Measurements from ENCODE around the gene METTL22.

METTL22 gene

DNA sequence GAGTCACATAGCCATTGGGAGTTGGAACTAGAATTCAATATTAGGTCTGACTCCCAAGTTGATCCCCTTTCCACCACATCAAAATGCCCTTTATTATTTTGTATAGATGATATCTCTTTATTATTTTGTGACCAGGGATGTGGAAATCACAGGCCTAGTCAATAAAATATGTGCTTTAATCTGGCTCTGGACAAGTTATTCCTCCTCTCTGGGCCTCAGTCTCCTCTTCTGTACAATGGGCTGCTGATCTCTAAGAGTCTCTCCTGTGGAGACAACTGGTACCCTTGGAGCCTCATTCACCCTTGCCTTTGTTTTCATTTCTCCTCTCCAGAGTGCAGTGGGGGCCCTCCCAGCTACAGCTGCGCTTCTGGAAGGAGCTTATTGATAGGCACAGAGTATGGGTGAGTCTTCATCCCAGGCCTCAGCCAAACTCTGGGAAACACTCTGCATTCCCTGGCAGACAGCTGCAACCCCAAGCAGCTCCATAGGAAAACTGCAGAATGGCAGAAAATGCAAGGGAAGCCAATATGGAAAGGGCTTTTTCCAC, 48.6 kb downstream of the METTL22 start:
- no peak for DNase-seq

DNA sequence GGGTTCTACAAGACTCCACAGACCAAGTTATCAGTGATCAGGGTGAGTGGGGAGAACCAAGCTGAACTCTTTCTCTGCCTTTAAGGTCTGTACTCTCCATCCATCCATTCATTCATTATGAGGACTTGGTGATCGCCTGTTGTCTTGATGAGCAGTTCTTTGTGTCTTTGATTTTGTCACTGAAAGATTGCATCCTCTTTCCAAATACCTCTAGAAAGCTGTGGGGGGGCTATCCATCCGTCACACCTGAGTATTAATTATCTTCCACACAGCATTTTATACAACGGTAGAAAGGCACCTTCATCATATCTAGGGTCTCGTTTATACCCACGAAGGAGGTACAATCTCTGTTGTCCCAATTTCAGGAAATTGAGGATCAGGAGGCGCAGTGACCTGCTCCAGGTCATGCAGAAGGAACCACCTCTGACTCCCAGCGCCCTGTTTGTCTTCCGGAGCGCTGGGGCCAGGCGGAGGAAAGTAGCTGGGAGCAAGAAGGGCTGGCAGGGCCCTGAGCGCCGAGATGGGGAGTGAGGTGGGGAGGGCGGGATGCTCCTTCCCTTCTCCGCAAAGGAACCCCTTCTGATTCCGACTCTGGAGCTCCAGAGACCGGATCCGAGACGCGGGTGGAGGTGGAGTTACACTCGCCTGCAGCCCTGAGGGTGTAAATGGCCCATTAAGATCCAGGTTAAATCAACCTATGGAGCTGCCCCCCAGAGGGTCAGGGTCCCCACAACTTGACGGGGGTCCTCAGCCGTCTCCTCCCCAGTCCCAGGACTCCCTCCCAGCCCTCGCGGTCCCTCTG, 52.3 kb downstream of the METTL22 start:
- peak; percentile 67 for DNase-seq

DNA sequence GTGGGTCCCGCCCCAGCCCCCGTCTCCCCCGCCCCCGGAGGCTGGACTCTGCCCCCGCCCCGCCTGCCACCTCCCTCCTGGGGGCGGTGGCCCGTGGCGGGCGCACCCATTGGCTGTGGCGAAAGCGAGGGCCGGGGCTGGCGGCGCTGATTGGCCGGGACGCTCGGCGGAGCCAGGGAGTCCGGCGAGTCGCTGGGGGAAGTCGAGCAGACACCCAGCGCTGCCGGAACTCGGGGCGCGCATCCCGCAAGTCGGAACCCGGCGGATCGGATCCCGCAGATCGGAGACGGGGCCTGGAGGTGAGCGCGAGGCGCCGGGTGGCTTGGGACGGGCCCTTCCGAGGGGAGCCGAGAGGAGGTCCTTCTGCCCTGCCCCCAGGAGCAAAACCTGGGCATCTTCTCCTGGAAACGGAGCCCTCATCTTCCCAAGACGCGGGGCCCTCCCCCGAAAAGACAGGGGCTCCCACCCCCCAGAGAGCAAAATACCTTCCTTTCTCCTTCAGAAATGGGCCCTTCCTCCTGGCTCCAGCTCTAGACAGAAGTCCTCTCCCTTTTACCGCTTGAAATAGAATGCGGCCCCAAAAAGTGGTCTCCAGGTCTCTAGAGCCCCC, 53.0 kb downstream of the METTL22 start, which contains the start of gene ABAT:
Gene ABAT, plus strand, starts transcription at position 205 of the 610 bp plus-strand sequence. CDS start 61,123 bp downstream, outside the sequence.
- peak; percentile 88 for DNase-seq

DNA sequence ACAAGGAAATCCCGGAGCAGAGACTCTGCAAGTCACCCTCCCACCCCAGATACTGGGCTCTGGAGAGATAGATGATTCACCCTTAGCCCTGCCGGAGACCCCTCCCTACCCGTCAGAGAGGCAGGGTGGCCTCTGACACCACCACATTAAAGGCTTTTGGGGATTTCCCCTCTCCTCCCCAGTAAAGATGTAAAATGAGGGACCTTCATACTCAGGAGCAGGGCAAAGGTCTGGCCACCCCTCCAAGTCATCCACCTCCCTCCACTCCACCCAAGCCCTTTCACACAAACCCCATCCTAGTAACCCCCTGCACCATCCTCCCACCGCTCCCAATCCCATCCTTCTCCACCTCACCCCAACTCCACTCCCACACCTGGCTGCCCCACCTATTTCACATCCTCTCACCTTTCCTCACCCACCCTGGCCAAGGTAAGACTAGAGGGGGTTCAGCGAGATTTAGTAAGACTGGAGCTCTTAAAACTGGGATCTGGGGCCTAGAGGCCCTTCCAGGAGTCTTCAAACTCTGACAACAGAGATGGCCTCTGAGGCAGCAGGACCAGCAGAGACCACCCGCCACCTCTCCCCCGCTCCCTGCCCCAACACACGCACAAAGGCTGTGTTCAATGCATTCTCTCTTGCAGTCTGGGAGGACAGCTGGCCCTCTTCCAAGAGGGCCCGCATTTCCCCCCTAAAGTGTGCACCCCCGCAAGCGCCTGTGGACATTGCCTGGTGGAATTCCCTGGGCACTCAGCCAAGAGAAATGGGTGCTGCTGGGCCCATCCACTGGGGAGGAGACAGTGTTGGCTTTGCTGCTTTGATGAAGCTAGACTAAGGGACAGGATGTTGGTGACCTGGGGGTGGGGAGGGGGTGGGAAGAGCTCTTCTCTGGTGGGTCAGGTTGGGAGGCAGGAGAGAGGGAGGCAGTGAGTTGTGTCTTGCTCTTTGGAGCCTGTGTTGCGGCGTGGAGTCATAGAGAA, 54.0 kb downstream of the METTL22 start:
- DNase-seq: no peak

DNA sequence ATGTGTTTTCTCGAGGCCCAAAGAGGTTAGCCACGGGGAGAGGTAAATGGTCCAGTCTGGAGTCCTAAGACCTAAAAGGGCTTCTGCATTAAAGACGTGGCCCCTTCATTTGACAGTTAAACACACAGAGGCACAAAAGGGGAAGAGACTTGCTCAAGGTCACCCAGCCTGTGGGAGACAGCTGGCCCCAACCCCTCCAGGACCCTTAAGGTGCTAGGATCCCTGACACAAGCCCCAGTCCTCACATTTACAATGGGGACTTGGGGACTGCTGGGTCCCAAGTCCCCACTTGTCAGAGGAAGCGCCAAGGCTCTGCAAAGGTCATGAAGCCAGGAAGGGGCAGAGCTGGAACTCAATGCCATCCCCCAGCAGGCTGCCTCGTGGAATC, 54.7 kb downstream of the METTL22 start:
- DNase-seq: no peak

DNA sequence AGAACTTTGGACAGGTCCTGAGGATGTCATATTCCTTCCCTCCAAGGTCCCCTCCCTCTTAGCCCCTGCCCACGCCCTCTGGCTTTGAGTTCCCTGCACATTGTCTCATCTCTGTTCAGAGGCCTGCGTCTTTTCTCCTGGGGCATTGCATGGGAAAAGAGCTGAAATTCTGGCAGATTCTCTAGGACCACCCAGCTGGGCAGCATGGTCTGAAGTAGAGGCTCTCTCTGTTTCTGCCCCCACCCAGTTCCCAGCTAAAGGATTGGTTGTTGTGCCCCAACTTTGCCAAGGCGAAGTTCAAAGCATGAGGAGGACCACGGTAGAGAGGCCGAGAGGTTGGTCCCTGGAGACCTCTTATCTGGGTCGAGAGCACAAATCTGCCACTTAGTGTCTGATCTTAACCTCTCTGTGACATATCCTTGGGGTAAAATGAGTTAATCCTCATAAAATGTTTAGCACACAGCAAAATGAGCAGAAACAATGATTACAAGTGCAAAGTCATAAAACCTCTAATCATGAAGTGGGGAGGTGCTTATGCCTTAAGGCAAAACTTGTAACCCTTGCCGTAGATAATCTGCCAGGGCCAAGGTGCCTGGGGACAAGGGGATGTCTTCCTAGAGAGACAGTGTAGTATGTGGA, 55.4 kb downstream of the METTL22 start:
- DNase-seq: no peak

DNA sequence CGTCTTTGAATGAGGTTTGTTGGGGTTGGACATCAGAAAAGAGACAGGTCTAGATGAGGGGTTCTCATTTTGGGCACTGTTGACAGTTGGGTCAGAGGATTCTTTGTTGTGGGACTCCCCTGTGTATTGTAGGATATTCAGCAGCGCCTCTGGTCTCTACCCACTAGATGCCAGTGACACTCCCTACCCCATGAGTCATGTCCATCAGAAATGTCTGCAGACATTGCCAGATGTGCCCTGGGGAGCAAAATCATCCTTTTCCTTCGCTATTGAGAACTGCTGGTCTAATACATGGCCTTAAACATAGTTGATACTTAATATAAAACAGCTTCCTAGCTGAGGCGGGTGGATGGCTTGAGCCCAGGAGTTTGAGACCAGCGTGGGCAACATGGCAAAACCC, 56.0 kb downstream of the METTL22 start:
- no peak for DNase-seq

DNA sequence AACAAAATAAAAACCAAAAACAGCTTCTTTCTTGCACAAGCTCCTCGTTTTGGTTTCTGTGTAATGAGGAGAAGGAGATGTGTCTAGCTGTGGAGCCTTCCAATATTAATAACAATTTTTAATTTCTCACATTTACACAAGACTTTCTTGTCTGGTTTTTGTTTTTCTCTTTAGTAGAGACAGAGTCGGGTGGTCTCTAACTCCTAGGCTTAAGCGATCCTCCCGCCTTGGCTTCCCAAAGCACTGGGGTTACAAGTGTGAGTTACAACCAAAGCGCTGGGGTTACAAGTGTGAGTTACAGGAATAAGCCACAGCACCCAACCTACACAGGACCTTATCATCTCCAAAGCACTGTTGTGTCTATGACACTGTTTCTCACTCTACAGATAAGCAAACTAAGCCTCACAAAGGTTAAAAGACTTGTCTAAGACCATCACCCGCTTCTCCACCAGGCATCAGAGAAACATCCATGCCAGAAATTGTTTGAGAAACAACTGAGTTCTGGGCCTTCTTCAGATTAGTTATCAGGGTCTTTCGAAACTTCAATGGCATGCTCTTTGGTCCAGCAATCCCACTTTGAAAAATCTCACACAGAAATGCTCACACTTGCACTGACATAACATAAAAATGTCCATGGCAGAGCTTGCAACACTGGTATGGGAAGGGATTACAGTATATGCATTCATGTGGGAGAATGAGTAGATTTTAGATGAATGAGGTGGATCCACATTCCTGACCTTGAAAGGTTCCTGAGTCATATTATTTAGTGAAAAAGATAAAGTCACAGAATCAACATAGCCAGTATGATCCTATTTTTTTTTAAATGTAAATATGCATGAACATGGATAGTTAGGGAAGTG, 56.8 kb downstream of the METTL22 start:
- DNase-seq: no peak

DNA sequence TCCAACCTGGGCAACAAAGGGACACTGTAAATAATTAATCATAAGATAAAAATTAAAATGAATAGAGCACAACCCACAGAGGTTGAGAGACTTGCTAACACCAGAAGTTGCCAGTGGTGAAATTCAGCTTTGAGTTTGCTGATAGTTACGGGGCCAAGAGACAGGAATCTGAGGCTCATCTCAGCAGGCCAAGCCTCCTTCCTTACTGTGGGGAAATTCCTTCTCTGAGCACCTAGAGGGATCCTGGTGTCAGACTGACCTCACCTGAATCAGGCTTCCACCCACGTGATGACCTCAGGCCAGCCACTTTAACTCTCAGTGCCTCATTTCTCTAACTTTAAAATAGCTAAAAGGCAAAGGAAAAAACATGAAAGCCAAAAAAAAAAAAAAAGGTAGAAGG, 57.7 kb downstream of the METTL22 start:
- DNase-seq: no peak

DNA sequence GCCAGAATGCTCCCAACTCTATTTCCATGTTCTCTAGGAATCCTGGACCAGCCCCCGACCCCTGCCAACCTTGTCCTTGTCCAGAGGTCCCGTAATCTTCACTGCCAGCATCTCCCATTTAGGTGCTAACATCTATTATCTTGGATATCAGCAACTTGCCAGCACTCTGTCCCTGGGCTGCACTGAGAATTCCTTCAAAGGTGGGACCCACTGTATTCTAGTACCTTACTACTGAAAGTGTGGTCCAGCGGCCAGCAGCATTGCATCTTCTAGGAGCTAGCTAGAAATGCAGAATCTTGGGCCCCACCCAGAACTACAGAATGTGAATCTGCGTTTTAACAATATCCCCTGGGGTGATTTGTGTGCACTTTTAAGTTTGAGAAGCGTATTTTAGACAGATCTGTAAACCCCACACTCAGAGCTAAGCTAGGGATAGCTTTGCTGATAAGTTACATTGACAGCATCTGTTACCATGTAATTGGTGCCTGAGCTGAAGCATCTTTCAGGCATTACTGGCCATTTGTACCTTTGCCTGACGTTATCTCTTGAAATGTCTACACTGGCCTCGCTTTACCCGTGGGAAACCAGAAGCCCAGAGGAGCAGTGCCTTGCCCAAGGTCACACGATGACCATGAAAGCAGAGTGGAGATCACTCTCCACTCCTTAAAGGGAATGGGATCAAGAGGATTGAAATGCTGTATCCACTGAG, 61.2 kb downstream of the METTL22 start:
- DNase-seq: no peak

DNA sequence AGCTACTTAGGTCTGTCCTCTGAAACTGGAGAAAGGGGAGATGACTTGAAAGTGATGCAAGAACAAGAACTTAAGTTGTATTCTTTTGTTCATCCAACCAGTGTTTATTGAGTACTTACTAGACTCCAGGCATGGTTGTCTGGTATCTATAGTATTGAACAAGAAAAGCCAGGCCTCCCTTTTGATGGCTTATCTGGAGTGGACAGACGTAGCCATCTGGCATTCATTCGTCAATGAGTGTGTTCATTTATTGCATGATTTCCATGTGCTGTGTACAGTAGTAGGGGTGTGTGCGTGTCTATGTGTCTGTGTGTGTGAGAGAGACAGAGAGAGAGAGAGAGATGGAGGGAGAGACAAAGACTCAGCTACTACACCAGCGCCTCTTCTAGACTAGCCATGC, 62.1 kb downstream of the METTL22 start:
- DNase-seq: no peak

DNA sequence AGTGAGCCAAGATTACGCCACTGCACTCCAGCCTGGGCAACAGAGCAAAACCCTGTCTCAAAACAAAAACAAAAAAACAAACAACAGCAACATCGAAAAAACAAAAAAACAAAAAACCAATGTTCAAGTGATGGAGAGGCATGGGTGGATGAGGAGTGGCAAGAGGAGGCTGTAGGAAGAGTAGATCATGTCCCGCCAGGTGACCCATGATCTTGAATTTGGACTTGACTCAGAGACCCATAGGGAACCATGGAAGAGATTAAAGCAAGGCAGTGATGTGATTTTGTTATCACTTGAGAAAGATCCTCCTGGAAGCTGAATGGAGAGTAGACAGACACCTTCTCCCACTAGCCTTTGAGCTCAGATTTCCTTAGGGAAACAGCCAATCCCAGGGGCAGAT, 64.1 kb downstream of the METTL22 start:
- no peak for DNase-seq

DNA sequence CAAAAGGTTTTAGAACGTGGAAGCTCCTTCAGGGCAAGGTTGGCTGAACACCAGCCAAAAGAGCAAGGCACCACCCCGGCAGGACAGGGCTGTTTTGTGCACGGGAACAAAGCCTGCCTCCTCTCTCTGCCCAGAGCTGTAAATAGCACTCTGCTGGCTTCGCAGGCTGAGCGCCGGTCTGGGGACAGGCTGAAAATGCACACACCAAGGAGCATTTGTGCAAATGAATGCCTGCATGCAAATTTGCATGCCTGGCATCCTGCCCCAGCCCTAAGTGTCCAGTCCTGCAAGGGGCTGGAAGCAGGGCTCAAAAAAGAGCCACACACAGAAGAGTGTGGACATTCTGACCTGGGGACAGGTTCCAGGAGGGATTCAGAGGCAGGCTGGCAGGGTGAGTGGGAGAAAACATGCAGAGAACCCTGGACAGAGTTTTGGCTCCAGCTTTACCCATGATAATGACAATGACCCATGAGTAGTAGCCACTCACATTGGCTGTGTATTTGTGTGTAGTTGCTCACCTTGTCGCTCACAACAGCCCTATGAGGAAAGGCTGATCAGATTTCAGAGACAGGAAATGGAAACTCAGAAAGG, 64.6 kb downstream of the METTL22 start:
- no peak for DNase-seq

DNA sequence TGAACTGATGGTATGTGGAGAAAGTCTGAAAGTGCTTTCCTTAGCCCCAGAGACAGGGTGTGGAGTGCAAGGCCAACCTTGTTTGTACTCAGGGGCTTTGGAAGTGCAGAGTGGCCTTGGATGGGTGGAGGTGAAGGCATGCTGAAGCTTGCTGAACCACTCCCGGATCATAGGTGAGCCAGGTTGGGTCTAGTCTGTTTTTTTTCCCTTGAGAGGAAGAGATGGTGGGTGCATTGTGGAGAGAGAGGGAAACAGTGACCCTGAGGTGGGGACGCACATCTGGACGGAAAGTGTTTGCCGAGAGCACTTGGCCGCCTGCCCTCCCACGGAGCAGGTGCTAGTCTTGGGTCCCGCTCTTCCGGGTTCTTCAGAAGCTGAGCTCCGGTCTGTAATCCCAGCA, 65.4 kb downstream of the METTL22 start:
- no peak for DNase-seq

DNA sequence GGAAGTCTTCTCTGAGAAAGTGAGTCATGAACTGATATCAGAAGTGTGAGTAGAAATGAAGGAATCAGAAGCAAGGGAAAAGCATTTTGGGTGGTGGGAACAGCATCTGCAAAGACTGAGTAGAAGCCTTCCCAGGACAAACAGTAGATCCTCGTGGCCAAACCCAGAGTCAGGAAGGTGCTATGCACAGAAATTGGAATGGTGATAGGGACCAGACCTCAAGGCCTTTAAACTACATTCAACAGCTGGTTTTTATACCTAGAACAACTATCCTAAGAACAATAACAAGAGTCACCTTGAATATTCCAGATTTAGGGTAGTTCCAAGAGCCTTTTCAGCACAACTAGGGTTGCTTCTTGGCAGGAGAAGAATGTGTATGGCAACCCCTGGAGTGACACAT, 68.2 kb downstream of the METTL22 start:
- no peak for DNase-seq

DNA sequence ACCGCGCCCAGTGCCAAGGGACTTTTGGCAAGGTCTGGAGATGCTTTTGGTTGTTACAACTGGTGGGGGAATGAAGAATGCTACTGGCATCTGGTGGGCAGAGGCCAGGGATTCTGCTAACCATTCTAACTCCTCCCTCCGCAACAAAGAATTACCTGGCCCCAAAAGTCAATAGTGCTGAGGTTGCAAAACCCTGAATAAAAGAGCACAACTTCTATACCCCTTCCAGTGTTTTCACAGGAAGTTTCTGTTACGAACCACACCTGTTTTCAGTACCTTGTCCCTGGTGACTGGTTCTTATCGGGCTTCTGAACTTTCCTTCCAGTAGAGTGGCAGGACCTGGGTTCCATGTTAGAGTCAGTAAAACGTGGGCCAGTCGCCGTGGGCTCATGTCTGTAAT, 70.2 kb downstream of the METTL22 start:
- no peak for DNase-seq

DNA sequence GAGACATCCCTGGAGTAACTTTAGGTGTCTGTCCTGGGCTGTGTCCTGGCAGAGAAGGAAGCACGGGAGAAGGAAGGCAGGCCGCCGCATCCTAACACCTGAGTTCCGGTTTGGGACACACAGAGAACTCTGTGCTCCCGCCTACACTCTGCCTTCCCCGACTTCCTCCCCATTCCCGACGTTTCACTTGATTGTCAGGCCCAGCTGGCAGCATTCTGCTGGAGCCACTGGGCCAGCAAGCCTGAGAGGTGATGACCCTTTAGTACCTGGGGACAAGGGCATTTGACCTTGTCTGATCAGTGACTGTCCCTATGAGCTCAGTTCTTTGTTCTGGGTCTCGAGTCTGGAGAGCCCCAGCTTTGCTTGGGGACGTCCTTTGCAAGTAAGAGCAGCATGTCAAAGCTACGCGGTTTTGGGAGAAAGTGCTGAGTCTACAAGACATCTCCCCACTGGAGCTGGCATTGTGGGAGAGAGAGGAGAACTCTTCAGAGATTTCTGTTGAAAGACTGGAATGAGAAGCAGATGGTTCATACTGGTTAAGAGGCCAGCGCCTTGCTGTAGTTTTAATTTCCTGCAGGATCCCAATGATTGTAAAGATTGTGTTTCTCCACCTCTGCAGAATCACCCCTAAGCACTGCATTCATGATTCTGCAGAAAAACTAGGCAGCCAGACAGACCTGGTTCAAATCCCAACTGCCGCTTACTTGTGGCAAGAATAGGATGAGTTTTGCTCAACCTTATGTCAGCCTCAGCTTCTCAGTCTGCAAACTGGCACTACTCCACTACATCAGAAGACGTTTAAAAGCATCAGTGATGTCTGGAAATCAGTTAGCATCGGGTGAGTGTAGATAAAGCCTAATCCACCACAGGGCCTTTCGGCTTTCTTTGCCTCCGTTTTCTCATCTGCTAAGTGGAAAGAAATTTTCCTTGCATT, 73.6 kb downstream of the METTL22 start:
- no peak for DNase-seq

DNA sequence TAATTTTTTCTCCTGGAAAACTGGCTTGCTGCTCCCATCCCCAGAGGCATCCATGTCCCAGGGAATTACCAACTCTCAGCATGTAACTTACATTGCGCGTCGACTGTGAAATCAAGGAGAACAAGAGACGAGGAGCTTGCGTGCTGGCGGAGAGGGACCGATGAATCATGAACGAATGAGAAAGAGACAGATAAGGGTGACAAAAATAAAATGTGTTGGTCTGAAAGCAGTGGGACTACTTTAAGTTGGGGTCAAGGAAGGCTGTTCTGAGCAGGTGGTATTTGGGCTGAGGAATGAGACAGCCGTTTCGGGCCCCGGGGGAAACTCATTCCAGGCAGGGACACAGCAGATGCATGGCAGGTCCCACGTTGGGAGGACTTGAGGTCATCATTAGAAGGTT, 75.4 kb downstream of the METTL22 start:
- DNase-seq: no peak

DNA sequence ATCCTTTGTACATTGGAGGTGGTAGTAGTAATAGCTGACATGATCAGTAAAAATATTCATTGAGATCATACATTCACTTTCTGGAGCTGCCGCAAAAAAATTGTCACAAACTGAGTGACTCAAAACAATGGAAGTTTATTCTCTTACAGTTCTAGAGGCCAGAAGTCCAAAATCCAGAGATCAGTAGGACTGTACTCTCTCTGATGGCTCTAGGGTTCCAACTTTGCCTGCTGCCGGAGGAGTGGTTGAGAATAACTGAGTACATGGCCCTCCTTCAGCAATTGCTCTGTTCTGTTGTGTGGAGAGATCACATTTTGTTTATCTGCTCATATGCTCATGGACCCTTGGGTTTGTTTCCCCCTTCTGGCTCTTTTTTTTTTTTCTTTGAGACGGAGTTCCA, 76.5 kb downstream of the METTL22 start:
- no peak for DNase-seq
